GM12801 (cell line): ENCODE results near the gene CNGA3.

Source experiments
- CTCF ChIP-seq: IDR thresholded peaks from one replicate; pipeline ENCODE4 v1.5.1; 2011; ENCODE audit warnings: control low read depth; ENCODE audit not compliant: insufficient read length; ENCODE audit errors: extremely low read depth

The CNGA3 gene

GRCh38 chr2:98346311-98347236, at the start of gene CNGA3:
Gene CNGA3 (plus strand): TSS chr2:98346456. CDS start chr2:98369976, 23,520 bp downstream.
- no peak for TF ChIP-seq CTCF

GRCh38 chr2:98297817-98298682, 48.2 kb upstream of the CNGA3 start:
- no peak for TF ChIP-seq CTCF

- no peak for TF ChIP-seq CTCF
These were observed 47.5 kb upstream of the CNGA3 start for GRCh38 chr2:98298683-98299164.

GRCh38 chr2:98299211-98299905, 46.9 kb upstream of the CNGA3 start:
- TF ChIP-seq CTCF, result no peak

- no peak for TF ChIP-seq CTCF
These were observed 45.9 kb upstream of the CNGA3 start for GRCh38 chr2:98300141-98300874.

GRCh38 chr2:98301469-98301868, 44.8 kb upstream of the CNGA3 start:
- TF ChIP-seq CTCF, result no peak
